AG04450 (cell line): ENCODE measurements around the gene POT1. TPM values are rescaled to one million over a fixed set of nuclear protein-coding genes. Genes with fewer than 3 reads are reported as not detected.

Source experiments
- CTCF ChIA-PET: fragments of 300-600, 350-600 bp; formaldehyde crosslinking; extraction: SDS; loops from one replicate; lab custom pipeline; 2022; ENCODE audit warnings: antibody characterized with exemption, inconsistent platforms; lab: Charles Lee
- POLR2A ChIA-PET: fragments of 350-600 bp; formaldehyde crosslinking; extraction: SDS; loops from one replicate; lab custom pipeline; 2021; ENCODE audit warnings: antibody characterized with exemption, inconsistent platforms; lab: Yijun Ruan, JAX
- DNase-seq: peaks from one replicate; pipeline ENCODE4 v3.0.0-alpha.2; 2011; ENCODE audit warnings: low read depth, low spot score
- H3K27ac ChIP-seq: one replicate; pipeline ENCODE4 v1.5.1; 2012; ENCODE audit warnings: low read depth, low read length, control low read depth
- H3K27me3 ChIP-seq: one replicate; pipeline ENCODE4 v1.6.0; 2012; ENCODE audit warnings: low read length; ENCODE audit not compliant: control insufficient read depth, insufficient read depth
- H3K4me3 ChIP-seq: 2 replicates; pipeline ENCODE4 v1.5.1; 2011; ENCODE audit warnings: mild to moderate bottlenecking, low read depth, low read length, control low read depth
- H3K9me3 ChIP-seq: 2 replicates; pipeline ENCODE4 v1.5.1; 2012; ENCODE audit warnings: low read length; ENCODE audit not compliant: control insufficient read depth, insufficient read depth
- CTCF ChIP-seq: IDR thresholded peaks from 2 replicates; pipeline ENCODE4 v1.5.1; 2011; ENCODE audit warnings: low read depth, low read length, control low read depth, inconsistent platforms
- polyA plus RNA-seq: library from polyadenylated mRNA; depleted of rRNA; stranded (reverse); fragments of >200 nt; gene quantifications from 2 replicates; pipeline ENCODE4 v1.2.3, GENCODE V29; 2011

The POT1 gene
- polyA plus RNA-seq, 1 experiment: 36.5 TPM

GRCh38 chr7:124954790-124955189 lies 25.2 kb upstream of the POT1 start:
- Histone ChIP-seq H3K27ac (no peak overlapping the region), H3K4me3 (no peak overlapping the region), H3K9me3 (no peaks in the 10 kb centered on the region; the same call in 1 of the 2 replicates), H3K27me3 (no peaks in the 10 kb centered on the region)
- CTCF ChIA-PET: no interaction called here
- TF ChIP-seq CTCF: no peak
- DNase-seq: no peak
- POLR2A ChIA-PET: no interaction called here

- Histone ChIP-seq H3K27ac (no peak overlapping the region), H3K9me3 (no peaks in the 10 kb centered on the region), H3K27me3 (peaks cover 3% of the 10 kb centered on the region), H3K4me3 (no peak overlapping the region)
- no peak for TF ChIP-seq CTCF
- CTCF ChIA-PET: no interaction called here
- POLR2A ChIA-PET: interaction anchor here (0.5 kb wide), 1 partner anchor 12 kb away, joined by 4 read pairs; no protein-coding TSS in a partner anchor
- DNase-seq: no peak
These were observed 16.1 kb upstream of the POT1 start for GRCh38 chr7:124945680-124946079.

- Histone ChIP-seq H3K4me3 (no peak overlapping the region), H3K27ac (no peak overlapping the region), H3K9me3 (no peaks in the 10 kb centered on the region), H3K27me3 (peaks cover 1% of the 10 kb centered on the region)
- TF ChIP-seq CTCF: no peak
- no peak for DNase-seq
- ChIA-PET POLR2A (no interaction called here), CTCF (no interaction called here)
These were observed 13.8 kb upstream of the POT1 start for GRCh38 chr7:124943472-124943871.

GRCh38 chr7:124942399-124942798 lies 12.8 kb upstream of the POT1 start:
- POLR2A ChIA-PET: no interaction called here
- CTCF ChIA-PET: interaction anchor here (0.6 kb wide), 1 partner anchor 1498 kb away, joined by 4 read pairs; no protein-coding TSS in a partner anchor
- no peak for DNase-seq
- TF ChIP-seq CTCF: no peak
- no peak overlapping the region for H3K27ac ChIP-seq
- no peak overlapping the region for H3K4me3 ChIP-seq
- H3K27me3 ChIP-seq: no peaks in the 10 kb centered on the region
- no peaks in the 10 kb centered on the region for H3K9me3 ChIP-seq

GRCh38 chr7:124940306-124940705 lies 10.7 kb upstream of the POT1 start:
- H3K9me3 ChIP-seq: no peaks in the 10 kb centered on the region
- POLR2A ChIA-PET: no interaction called here
- TF ChIP-seq CTCF: no peak
- DNase-seq: no peak
- no peaks in the 10 kb centered on the region for H3K27me3 ChIP-seq
- H3K27ac ChIP-seq: no peak overlapping the region
- no peak overlapping the region for H3K4me3 ChIP-seq
- CTCF ChIA-PET: no interaction called here
